Measurements from ENCODE around the gene PRDM16. TPM values are rescaled to one million over a fixed set of nuclear protein-coding genes. Genes with fewer than 3 reads are reported as not detected.

PRDM16 gene
- total RNA-seq, 1 experiment from 2014 or later = 0.97 TPM

GRCh38 chr1:3122311-3122710, 53.3 kb downstream of the PRDM16 start:
- no peak for DNase-seq (ENCODE audit: low spot score)

GRCh38 chr1:3124246-3124645, 55.2 kb downstream of the PRDM16 start:
- no peak for DNase-seq (ENCODE audit: low spot score)

GRCh38 chr1:3125078-3125477, 56.1 kb downstream of the PRDM16 start:
- no peak for DNase-seq (ENCODE audit: low spot score)

- DNase-seq (ENCODE audit: low spot score) = no peak
These were observed 56.8 kb downstream of the PRDM16 start for GRCh38 chr1:3125546-3126368.

DNA sequence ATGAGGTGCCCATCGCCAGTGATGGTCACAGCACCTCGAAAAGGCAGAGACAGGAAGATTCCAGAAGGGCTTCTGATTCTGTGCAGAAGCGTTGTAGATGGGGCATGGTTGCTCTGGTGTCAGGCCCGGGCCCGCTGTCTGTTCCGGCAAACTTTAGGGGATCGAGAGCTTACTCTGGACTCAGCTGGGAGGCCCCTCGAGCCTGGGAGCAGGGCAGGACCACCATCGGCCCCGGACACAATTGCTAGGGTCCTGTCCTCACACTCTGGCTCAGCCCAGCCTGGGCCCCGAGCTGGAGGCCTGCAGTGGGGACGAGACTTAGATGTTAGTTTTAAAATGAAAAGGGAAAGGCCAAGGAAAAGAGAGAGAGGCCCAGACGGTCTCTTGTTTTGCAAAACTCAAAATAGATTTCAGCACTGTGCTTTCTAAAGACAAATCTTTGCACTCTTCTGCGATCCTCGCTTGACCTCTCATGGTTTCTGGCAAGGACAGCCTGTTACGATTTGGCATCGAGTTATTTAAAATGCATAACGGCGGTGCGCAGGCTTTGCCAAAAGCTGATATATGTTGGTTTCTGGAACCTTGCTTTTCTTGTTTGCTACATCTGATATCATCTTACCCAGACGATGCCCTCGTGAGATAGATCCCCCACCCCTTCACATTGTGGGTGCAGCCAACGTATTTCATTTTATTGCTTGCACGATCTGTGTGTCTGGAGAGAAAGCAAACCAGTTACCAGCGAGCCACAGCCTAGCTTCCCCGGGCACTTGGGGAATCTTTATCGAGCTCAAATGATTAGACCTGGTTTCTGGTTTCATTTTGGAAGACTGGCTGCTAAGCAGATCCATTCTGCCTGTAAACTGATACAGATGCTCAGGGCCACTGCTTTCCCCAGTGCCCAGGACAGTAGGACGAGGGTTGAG, 58.0 kb downstream of the PRDM16 start:
- no peak for DNase-seq (ENCODE audit: low spot score)

GRCh38 chr1:3127738-3128137, 58.7 kb downstream of the PRDM16 start:
- DNase-seq (ENCODE audit: low spot score) = no peak

DNA sequence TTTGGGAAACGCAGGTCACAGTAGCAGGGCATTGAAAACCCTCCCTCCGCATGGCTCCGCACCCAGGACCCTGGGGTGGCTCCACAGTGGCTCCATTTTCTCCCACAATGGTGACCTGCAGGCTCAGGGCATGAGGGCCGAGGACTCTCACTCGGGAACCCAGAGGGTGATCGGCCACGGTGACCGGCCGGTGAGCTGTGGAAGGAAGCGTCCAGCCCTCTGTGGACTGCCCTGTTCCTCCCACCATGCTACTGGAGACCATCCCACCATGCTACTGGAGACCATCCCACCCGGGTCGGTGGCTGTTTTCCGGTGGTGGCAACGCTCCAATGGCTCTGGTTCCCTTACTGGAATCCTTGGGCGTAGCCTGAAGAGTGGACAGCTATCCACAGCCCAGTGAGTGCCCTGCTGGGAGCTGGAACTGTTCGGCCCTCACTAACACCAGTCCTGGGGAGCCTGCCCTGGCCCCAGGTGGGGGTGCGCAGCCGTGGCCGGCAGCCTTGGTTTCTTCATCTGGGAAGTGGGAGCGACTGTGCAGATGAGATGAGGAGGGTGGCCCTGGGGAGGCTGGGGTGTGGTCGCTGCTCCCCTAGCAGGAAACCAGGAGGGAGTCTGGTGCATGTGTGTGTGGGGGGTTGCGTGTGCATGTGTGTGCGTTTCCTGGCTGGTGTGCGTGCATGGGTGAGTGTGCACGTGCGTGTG, 59.6 kb downstream of the PRDM16 start:
- DNase-seq (ENCODE audit: low spot score) = no peak

DNA sequence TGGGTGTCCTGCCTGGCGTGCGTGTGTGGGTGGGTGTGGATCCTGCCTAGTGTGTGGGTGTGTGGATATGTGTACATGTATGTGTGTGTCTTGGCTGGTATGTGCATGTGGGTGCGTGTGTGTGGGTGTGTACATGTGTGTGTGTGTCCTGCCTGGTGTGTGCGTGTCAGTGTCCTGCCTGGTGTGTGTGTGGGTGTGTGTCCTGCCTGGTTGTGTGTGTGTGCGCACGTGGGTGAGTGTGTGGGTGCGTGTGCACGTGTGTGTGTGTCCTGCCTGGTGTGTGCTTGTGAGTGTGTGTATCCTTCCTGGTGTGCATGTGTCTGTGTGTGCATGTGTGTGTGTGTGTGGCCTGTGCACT, 60.1 kb downstream of the PRDM16 start:
- DNase-seq (ENCODE audit: low spot score) = no peak

- no peak for DNase-seq (ENCODE audit: low spot score)
These were observed 61.3 kb downstream of the PRDM16 start for GRCh38 chr1:3130268-3130667.

DNA sequence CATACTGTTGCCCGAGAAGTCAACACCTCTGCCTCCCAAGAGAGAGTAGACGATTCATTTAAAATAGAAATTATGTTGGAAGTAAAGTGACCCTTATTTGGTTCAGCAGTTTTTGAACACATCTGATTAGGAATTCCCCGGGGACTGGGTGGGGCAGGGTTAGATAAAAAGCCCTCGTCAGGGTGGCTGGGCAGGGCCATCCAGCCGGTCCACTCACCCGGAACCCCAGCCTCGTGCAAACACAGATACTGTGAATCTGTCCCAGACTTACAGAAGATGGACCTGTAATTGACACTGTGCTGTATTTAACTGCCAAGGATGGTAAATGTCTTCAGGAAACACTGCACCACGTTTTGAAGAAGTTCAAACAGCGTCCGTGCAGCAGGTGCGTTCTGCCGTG, 63.7 kb downstream of the PRDM16 start:
- DNase-seq (ENCODE audit: low spot score) = no peak

GRCh38 chr1:3133686-3134085, 64.7 kb downstream of the PRDM16 start:
- no peak for DNase-seq (ENCODE audit: low spot score)

DNA sequence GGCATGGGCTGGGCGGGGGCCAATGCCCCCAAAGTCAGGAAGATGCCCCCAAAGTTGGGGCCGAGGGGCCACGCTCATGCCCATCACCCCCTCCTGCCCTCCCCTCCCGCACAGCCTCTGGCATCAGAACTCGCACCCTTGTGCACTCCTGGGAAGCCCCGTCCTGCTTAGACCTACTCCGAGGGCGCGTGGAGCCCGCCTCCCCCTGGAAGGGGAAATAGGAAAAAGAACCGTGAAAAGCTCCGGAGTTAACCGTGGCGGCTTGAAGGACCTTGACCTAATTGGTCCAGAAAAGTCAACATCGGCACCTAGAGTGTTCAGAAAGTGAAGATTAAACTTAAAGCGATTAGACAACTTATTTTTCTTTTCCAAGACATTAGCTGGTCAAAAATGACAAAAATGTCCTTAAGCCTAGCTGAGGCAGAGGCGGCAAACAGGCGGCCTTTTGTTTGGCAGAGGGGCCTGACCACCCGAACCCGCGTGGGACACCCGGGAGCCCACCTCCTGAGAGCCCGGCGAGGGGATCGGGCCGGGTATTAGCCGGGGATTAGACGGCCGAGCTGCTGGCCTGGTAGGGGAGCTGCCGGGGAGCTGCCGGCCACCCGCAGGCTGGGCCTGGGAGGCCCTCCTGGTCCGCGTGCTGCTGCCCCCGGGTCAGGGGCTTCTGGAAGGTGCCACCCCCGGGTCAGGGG, 65.5 kb downstream of the PRDM16 start:
- no peak for DNase-seq (ENCODE audit: low spot score)

GRCh38 chr1:3135073-3135702, 66.2 kb downstream of the PRDM16 start:
- no peak for DNase-seq (ENCODE audit: low spot score)

DNA sequence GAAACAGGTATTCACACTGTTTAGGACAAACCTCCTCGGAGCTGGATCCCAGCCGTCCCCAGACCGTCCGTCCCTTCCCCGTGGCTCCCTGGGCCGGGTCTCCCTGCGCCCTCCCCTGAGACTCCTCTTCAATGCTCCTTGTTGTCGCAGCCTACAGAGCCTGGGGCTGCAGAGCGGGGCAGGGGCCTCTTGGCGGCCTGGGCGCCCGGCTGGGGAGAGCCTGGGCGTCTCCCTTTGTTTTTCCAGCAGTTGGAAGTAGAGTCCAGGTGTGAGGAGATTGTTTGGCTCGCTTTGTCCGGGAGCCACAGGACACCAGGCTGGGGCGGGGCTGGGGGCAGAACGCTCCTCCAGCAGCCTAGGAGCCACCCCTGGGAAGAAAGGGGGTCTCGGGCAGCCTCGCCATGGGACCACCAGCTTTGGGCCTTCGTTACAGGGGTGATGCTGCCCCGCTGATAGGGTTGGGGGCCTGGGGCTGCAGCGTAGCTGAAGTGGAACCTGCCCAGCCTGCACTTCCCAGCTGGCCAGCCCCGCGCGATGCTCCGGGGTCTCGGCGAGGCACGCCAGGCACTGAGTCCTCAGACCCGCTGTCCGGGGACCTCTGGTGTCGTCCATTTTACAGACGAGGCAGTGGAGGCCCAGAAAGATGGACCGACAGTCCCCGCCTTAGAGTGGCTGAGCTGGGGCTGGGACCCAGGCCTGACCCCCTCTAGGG, 66.9 kb downstream of the PRDM16 start:
- no peak for DNase-seq (ENCODE audit: low spot score)

- DNase-seq (ENCODE audit: low spot score) = no peak
These were observed 67.5 kb downstream of the PRDM16 start for GRCh38 chr1:3136532-3136931.

- no peak for DNase-seq (ENCODE audit: low spot score)
These were observed 68.4 kb downstream of the PRDM16 start for GRCh38 chr1:3137111-3138100.

- DNase-seq (ENCODE audit: low spot score) = no peak
These were observed 69.7 kb downstream of the PRDM16 start for GRCh38 chr1:3138623-3139151.

DNA sequence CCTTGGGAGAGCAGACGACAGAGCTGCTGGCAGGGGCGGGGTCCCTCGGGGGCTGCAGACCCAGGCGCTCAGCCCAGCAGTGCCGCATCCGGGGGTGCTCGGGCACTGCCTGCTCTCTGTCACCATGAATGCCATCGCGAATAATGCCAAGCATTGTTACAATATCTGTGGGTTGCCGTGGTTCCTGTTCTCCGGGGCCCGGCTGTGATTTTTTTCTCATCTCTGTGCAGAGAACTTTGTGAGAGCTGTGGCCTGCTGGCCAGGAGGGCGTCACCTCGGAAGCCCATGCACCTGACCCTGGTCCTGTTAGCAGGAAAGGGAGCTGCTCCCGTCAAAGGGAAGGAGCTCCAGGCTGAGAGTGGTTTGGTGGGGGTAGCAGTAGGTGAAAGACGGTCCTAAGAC, 70.4 kb downstream of the PRDM16 start:
- DNase-seq (ENCODE audit: low spot score) = no peak

GRCh38 chr1:3139871-3140361, 70.9 kb downstream of the PRDM16 start:
- DNase-seq (ENCODE audit: low spot score) = no peak

Data from H4 (cell line).